Central memory CD8-positive, alpha-beta T cell (primary cell): Measurements from ENCODE around the gene TRIM54.
"Not testable (repeated sequence)": the region's sequence is repeated elsewhere in the genome, so short reads cannot be mapped to it uniquely, and the experiment has no call there.

Experiments used
- ATAC-seq: fragments of 150-1000 bp; cut with Tn5 transposase; replicated peaks from 2 replicates; pipeline ENCODE4 v1.10.0; 2022; ENCODE audit warnings: mild to moderate bottlenecking, moderate FRiP score, moderate number of reproducible peaks; ENCODE audit not compliant: poor library complexity, severe bottlenecking; ENCODE audit errors: extremely low read depth
- DNase-seq, 2 donors: peaks; one replicate each; pipeline ENCODE4 v3.0.0; 2021; ENCODE audit warnings: low spot score in 2 of 2
- H3K27ac Mint-ChIP-seq: one replicate; pipeline ENCODE4 v1.8.0; 2022; ENCODE audit warnings: low read depth, mild to moderate bottlenecking, moderate library complexity, mixed read lengths
- H3K27me3 Mint-ChIP-seq: one replicate; pipeline ENCODE4 v1.8.0; 2022; ENCODE audit warnings: mixed read lengths
- H3K36me3 Mint-ChIP-seq: one replicate; pipeline ENCODE4 v1.8.0; 2022; ENCODE audit warnings: mild to moderate bottlenecking, moderate library complexity, mixed read lengths; ENCODE audit not compliant: insufficient read depth
- H3K4me1 Mint-ChIP-seq: one replicate; pipeline ENCODE4 v1.8.0; 2022; ENCODE audit warnings: mixed read lengths
- H3K4me3 Mint-ChIP-seq: one replicate; pipeline ENCODE4 v1.8.0; 2022; ENCODE audit warnings: mild to moderate bottlenecking, moderate library complexity, mixed read lengths
- H3K9me3 Mint-ChIP-seq: one replicate; pipeline ENCODE4 v1.8.0; 2022; ENCODE audit warnings: mixed read lengths

TRIM54 gene

DNA sequence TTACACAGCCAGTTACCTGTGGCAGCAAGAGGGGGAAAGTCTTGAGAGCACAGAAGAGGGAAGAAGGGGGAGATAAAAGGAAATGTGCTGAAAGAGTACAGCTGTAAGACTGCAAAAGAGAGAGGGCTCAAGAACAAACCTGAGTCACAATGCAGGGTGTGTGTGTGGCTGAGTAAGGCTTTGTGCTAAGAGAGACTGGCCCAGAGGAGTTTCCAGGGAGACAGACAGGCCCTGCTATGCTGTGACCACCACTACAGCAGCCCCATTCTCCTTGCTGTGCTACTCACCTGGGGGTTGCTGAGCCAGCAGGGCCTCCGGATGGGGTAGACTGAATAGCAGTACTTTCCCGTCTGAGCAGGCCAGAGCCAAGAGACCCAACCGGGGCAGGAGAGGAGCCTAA, 53.1 kb downstream of the TRIM54 start:
- H3K27me3 Mint-ChIP-seq: no peaks in the 10 kb centered on the region
- peaks cover 42% of the 10 kb centered on the region for H3K36me3 Mint-ChIP-seq
- H3K9me3 Mint-ChIP-seq: no peaks in the 10 kb centered on the region
- ATAC-seq: no peak
- H3K4me3 Mint-ChIP-seq: no peak overlapping the region
- DNase-seq: no peak
- H3K27ac Mint-ChIP-seq: peak overlapping the region; percentile 68
- H3K4me1 Mint-ChIP-seq: no peaks in the 10 kb centered on the region

DNA sequence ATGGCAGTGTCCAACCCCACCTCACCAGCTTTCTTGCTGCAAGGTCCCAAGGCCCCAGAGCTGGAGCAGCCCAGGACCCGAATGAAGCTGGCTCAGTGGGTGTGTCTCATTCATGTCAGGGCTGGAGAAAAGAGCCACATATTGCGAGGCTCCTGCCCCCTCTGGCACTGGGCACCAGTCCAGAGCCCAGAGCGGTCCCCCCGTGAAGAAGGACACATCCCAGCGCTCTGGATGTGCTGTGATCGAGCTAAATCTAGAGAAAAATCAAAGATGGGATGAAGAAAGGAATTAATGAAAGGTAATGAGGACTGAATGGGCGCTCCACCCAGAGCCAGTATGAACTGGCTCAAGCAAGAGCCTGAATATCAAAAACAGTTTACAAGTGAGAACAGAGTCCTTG, 53.9 kb downstream of the TRIM54 start:
- H3K4me3 Mint-ChIP-seq: no peak overlapping the region
- ATAC-seq (no peak), DNase-seq (no peak)
- H3K4me1 Mint-ChIP-seq: no peaks in the 10 kb centered on the region
- H3K27me3 Mint-ChIP-seq: no peaks in the 10 kb centered on the region
- H3K27ac Mint-ChIP-seq: peak overlapping the region; percentile 68
- peaks cover 48% of the 10 kb centered on the region for H3K36me3 Mint-ChIP-seq
- no peaks in the 10 kb centered on the region for H3K9me3 Mint-ChIP-seq

DNA sequence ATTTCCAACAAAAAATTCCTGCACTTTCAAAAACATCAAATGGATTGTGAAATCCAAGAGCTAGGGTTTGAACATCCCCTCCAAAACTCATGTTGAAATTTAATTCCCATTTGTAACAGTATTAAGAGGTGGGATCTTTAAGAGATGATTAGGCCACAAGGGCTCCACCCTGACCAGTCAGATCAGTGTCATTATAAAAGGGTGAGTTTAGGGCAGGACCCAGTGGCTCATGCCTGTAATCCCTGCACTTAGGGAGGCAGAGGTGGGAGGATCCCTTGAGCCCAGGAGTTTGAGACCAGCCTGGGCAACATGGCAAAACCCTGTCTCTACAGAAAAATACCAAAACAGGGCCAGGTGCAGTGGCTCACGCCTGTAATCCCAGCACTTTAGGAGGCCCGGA, 65.4 kb downstream of the TRIM54 start:
- H3K36me3 Mint-ChIP-seq: peaks cover 10% of the 10 kb centered on the region
- H3K27ac Mint-ChIP-seq: peak overlapping the region; percentile 29
- no peak overlapping the region for H3K4me3 Mint-ChIP-seq

DNA sequence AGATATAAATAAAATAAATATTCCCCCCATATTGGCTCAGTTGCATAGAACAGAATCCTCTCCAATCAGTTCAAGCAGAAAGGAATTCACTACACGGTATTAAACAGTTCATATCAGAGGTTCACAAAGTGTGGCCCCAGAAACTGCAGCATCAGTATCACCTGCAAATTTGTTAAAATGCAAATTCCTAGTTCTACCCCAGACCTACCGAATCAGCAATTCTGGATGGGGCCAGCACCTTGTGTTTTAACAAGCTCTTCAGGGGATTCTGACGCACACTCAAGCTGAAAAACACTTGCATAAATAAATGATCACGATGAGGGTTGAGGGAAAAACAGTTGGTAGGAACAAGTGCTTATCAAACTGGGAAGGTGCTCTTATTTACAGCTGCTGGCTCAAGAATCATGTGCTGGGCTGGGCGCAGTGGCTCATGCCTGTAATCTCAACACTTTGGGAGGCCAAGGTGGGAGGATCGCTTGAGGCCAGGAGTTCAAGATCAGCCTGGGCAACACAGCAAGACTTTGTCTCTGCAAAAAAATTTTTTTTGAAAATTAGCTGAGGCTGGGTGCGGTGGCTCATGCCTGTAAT, 68.0 kb downstream of the TRIM54 start:
- DNase-seq (no peak), ATAC-seq (no peak)
- no peaks in the 10 kb centered on the region for H3K27me3 Mint-ChIP-seq
- H3K9me3 Mint-ChIP-seq: no peaks in the 10 kb centered on the region
- no peak overlapping the region for H3K4me3 Mint-ChIP-seq
- H3K4me1 Mint-ChIP-seq: peaks cover 42% of the 10 kb centered on the region
- H3K27ac Mint-ChIP-seq: no peak overlapping the region
- H3K36me3 Mint-ChIP-seq: peaks cover 6% of the 10 kb centered on the region

More for the DNA sequence above, 65.4 kb downstream of the TRIM54 start:
- H3K9me3 Mint-ChIP-seq: no peaks in the 10 kb centered on the region
- H3K27me3 Mint-ChIP-seq: no peaks in the 10 kb centered on the region
- DNase-seq (no peak), ATAC-seq (no peak)
- H3K4me1 Mint-ChIP-seq: peaks cover 34% of the 10 kb centered on the region

DNA sequence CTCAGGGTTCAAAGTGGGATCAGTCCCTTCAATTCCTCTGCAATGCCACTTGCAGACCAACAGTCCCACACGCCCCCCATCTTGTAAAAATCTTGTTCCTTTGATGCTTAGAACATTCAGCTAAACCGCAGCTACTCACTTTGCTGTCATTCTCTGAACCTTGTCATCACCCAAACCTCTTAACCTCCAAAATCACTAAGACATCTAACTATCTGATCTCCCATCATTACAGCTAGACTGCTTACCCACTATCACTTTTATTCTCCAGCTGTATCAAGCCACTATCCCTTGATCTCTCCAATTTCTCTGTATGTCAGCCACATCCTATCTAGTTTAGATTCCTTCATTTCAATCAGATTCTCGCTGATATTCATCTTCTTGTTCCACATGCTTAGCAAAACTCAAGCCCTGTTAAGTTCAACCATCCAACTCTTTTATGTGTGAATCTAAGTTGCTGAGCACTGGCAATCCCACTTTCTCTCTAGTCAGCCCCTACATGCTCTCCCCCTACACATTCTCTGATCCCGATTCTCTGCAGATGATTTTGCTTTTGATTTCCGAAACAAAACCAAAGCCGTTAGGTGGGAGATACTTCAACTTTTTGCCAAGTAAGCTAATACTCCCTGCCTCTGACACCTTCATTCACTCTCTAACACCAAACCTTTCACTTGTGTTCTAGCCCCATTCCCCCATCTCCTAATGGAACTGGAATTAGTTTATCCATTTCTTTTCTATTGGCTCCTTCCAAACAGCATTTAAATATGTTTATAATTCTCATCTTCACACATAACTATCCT, 69.8 kb downstream of the TRIM54 start:
- Mint-ChIP-seq H3K36me3 (peaks cover 20% of the 10 kb centered on the region), H3K27me3 (no peaks in the 10 kb centered on the region), H3K4me3 (no peak overlapping the region), H3K4me1 (peaks cover 50% of the 10 kb centered on the region), H3K9me3 (no peaks in the 10 kb centered on the region), H3K27ac (peak overlapping the region; percentile 68)
- ATAC-seq: no peak
- DNase-seq: no peak

DNA sequence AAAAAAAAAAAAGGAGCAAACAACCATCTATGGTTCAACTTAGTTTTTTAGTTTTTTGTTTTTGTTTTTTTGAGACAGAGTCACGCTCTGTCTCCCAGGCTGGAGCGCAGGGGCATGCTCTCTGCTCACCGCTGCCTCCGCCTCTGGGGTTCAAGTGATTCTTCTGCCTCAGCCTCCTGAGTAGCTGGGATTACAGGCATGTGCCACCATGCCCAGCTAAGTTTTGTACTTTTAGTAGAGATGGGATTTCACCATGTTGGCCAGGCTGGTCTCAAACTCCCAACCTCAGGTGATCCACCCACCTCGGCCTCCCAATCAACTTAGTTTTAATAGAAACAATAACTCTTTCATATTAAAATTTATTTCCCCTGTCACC, 71.1 kb downstream of the TRIM54 start:
- not testable (repeated sequence) for H3K4me3 Mint-ChIP-seq, ATAC-seq, DNase-seq, H3K27me3 Mint-ChIP-seq, H3K9me3 Mint-ChIP-seq
- Mint-ChIP-seq H3K4me1 (peaks cover 55% of the 10 kb centered on the region), H3K36me3 (peaks cover 18% of the 10 kb centered on the region), H3K27ac (peak overlapping the region; percentile 78)

DNA sequence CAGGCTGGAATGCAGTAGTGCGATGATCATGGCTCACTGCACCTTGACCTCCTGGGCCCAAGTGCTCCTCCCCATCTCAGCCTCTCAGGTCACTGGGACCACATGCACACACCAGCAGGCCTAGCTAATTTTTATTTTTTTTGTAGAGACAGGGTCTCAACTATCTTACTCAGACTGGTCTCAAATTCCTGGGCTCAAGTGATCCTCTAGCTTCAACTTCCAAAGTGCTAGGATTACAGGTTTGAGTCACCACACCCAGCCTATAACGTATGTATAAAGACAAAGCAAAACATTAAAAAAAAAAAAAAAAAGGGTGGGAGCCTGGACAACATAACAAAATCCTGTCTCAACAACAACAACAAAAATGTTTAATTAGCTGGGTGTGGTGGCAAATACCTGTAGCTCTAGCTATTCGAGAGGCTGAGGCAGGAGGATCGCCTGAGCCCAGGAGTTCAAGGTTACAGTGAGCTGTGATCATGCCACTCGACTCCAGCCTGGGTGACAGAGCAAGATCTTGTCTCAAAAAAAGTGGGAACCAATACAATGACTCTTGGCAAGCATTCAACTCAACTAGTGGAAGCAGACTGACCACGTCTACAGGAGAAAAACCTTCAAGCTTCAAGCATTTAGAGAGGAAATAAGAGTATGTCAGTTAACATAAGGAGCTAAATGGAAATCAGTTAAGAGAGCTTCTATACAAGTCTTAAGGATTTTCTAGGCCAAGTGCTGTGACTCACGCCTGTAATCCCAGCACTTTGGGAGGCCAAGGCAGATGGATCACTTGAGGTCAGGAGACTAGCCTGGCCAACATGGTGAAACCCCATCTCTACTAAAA, 71.8 kb downstream of the TRIM54 start:
- peaks cover 60% of the 10 kb centered on the region for H3K4me1 Mint-ChIP-seq
- ATAC-seq: no peak

DNA sequence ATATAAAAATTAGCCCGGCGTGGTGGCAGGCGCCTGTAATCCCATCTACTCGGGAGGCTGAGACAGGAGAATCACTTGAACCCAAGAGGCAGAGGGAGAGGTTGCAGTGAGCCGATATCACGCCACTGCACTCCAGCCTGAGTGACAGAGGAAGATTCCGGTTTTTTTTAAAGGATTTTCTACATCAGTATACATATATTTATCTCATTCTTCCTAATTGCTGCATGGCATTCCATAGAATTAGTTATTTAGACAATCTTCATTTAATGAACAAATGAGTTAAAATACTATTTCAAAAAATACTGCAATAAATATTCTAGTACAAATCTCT, 72.3 kb downstream of the TRIM54 start:
- Mint-ChIP-seq H3K36me3 (peaks cover 18% of the 10 kb centered on the region), H3K4me3 (no peak overlapping the region), H3K9me3 (no peaks in the 10 kb centered on the region), H3K27me3 (no peaks in the 10 kb centered on the region), H3K27ac (no peak overlapping the region), H3K4me1 (peaks cover 60% of the 10 kb centered on the region)
- ATAC-seq (no peak), DNase-seq (no peak)

More for the DNA sequence above, 71.8 kb downstream of the TRIM54 start:
- Mint-ChIP-seq H3K27me3 (no peaks in the 10 kb centered on the region), H3K27ac (peak overlapping the region; percentile 78), H3K9me3 (no peaks in the 10 kb centered on the region), H3K36me3 (peaks cover 20% of the 10 kb centered on the region), H3K4me3 (no peak overlapping the region)
- DNase-seq: no peak

DNA sequence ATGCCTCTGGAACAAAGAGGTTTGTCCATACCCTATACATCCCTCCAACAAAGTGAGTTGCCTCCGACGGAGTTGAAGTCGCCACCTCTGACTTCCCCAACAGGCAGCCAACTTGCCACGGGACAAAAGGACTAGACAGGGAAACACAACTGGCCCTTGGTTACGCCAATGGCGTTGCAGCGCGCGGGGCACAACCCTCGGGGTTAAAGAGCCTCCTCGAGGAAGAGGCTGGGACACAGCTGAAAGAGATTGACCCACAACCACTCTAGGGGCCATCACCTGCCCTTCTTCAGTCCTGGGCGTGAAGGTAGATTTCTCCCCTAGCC, 73.8 kb downstream of the TRIM54 start:
- Mint-ChIP-seq H3K27me3 (no peaks in the 10 kb centered on the region), H3K4me1 (peaks cover 54% of the 10 kb centered on the region), H3K27ac (peak overlapping the region; percentile 99), H3K9me3 (no peaks in the 10 kb centered on the region), H3K4me3 (peak overlapping the region; percentile 96), H3K36me3 (peaks cover 16% of the 10 kb centered on the region)
- DNase-seq: no peak
- peak; percentile 26 for ATAC-seq

DNA sequence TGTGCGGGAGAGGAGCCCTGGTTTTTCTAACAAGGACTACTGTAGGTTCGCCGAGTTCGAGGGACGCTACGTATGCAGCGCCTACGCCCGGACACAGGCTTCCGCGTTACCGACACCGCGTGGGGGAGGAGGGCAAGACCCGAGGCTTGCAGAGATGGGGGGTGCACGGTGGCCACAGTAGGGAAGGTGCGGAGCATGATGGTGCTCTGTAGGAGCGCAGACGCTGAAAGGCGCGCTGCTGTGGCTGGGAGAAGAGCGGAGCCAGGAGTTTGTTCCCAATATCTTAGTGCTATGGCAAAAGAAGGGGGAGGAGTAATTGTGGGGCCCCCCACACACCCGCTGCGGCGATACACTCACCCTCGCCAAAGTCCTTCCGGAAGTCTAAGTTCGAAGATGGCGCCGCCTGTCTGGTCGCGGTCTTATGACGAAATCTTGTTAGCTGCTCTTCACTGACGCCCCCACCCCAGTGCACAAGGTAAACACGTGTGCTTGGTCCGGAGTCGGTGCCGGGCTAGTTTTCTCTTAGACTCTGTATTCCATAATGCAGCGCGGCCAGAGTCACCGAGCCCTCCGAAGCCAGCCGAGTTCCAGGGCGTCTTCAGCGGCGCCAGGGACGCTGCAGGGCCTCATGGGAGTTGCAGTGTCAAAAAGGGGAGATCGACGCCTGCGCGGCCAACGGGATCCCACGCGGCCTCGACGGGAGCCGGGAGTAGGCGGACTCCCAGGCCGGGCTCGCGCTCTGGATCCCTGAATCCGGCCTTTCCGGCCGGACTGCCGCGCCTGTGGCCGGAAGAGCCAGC, 74.4 kb downstream of the TRIM54 start, which contains the start of gene GTF3C2:
Gene GTF3C2 (minus strand): TSS at position 383 of the 800 bp plus-strand sequence. CDS start 13,210 bp downstream, outside the sequence.
- peak within 1 kb of the TSS; percentile 99 for H3K27ac Mint-ChIP-seq
- peaks cover 52% of the 10 kb centered on the region for H3K4me1 Mint-ChIP-seq
- no peaks in the 10 kb centered on the region for H3K27me3 Mint-ChIP-seq
- peaks cover 16% of the 10 kb centered on the region for H3K36me3 Mint-ChIP-seq
- ATAC-seq (peak; percentile 85), DNase-seq (peak; percentile 84 to 91)
- H3K9me3 Mint-ChIP-seq: no peaks in the 10 kb centered on the region
- peak within 1 kb of the TSS; percentile 96 for H3K4me3 Mint-ChIP-seq
